GM03348 (cell line): ENCODE results near the gene FRRS1L.

Experiments
- DNase-seq: peaks from one replicate; pipeline ENCODE4 v3.0.0; 2012; ENCODE audit warnings: low spot score

Gene FRRS1L

GRCh38 chr9:109176386-109176785 lies 9.3 kb upstream of the FRRS1L start:
- DNase-seq: no peak

- DNase-seq: no peak
Measured at GRCh38 chr9:109172935-109173334, 5.9 kb upstream of the FRRS1L start.

GRCh38 chr9:109171926-109172325 lies 4.9 kb upstream of the FRRS1L start:
- no peak for DNase-seq

- DNase-seq: no peak
Measured at GRCh38 chr9:109168170-109168569, 1.1 kb upstream of the FRRS1L start.

DNA sequence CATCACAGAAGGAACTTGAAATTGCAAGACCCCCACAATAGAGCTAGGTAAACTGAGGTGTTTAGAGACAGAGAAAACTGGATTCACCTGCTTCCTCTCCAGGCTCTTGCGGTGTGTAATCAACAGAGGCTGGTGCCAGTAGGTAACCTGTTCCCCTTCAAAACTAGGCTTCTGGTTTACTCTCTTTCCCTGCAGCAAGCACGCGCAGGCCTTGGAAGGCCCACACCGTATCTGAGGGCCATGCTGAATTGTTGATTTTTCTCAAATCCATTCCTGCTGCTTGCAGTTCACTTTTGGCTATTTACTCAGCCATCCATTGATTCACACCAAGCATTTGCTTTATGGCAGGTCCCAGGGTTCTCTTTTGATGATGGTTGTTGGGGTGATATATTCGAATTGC lies 667 bp upstream of the FRRS1L start:
- DNase-seq: no peak

- DNase-seq: no peak
Measured at GRCh38 chr9:109166171-109166770, 778 bp downstream of the FRRS1L start.

DNA sequence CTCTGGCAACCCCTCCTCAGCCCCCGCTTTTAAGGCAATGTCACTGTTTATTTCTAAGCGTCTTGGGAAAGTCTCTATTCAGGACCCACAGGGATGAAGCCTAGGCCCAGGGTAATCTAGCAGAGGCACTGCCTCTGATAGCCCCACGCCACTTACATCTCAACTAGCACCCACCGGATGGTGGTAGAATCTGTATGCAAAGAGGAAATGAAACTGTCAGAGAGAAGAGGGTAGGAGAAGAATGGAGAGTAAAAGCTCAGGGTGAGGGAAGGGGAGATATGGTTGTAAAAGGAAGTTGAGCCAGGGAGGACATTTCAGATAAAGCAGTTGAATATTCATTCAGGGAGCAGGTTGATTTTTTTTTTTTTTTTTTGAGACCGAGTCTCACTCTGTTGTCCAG lies 3.0 kb downstream of the FRRS1L start:
- no peak for DNase-seq

DNA sequence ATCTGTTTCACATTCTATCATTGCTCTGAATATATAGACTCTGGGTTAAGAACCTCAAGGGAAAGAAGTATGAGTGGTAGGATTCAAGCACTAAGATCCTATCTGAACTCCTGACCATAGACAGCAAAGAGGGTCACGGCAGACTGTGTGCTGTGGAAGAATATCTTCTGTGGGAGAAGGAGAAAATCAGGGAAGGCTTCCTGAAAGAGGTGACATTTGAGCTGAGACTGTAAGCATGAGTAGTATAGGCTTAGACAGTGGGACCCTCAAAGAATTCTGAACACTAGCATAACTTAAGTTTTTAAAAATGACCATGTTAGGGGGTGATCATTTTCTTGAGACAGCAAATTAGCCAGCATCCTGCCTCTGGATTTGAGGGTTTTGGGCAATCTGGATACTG lies 3.9 kb downstream of the FRRS1L start:
- no peak for DNase-seq

- DNase-seq: no peak
Measured at GRCh38 chr9:109162677-109163076, 4.4 kb downstream of the FRRS1L start.

- no peak for DNase-seq
Measured at GRCh38 chr9:109161471-109161870, 5.6 kb downstream of the FRRS1L start.

DNA sequence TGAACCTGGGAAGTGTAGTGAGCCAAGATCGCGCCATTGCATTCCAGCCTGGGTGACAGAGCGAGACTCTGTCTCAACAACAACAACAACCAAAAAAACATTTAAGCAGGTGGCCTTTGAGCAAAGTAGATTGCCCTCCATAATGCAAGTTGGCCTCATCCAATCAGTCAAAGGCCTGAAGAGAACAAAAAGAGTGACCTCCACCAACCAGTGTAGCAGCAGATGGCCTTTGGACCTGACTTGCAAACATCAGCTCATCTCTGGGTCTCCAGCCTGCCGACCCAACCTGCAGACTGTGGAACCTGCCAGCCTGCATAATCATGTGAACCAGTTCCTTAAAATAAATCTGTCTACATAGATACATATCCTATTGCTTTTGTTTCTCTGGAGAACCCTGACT lies 7.5 kb downstream of the FRRS1L start:
- no peak for DNase-seq

DNA sequence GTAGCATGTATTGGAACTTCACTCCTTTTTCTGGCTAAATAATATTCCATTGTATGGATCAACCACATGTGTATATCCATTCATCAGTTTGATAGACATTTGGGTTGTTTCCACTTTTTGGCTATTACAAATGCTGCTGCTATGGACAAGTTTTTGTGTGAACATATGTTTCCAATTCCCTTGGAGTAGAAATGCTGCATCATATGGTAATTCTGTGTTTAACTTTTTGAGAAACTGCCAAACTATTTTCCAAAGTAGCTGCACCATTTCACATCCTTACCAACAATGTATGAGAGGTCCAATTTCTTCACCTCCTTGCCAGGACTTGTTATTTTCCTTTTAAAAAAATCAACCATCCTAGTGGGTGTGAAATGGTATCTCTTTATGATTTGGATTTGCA lies 8.4 kb downstream of the FRRS1L start:
- no peak for DNase-seq

GRCh38 chr9:109156708-109157107 lies 10.3 kb downstream of the FRRS1L start:
- no peak for DNase-seq

DNA sequence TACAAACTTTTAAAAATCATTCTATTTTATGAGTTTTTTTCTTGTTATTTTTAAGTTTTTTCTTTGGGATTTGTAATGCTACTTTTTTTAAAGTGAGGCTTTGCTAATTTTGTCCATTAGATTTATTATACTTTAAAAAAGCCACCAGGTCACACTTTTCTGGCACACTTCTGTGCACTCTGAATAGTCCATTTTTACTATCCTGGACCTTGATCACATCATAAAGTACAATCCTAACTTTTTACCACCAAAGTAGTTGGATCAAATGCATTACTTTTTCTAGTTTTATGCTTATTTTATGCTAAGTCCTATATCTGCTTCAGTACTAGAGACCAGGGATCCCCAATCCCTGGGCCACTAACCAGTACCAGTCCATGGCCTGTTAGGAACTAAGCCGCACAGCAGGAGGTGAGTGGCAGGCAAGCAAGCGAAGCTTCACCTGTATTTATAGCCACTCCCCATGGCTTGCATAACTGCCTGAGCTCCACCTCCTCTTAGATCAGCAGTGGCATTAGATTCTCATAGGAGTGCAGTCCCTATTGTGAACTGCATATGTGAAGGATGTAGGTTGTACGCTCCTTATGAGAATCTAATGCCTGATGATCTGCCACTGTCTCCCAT lies 16.0 kb downstream of the FRRS1L start:
- DNase-seq: no peak

DNA sequence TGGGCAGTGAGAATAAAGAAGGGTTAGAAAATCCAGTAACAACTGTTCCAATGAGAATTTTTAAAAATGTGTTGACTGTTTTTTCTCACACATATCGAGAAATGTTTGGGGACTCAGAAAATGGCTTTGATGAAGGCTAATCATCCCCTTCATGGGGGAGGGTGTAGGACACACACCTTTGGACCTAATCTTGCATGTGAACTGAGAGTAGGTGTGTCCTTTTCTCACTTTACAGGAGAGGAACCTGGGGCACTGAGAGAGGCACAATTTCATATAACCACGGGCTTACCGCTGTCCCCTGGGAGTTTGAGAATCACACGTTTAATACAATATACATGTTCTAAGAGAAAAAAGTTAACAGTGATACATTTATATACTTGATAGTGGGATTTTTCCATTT lies 17.3 kb downstream of the FRRS1L start:
- DNase-seq: no peak

DNA sequence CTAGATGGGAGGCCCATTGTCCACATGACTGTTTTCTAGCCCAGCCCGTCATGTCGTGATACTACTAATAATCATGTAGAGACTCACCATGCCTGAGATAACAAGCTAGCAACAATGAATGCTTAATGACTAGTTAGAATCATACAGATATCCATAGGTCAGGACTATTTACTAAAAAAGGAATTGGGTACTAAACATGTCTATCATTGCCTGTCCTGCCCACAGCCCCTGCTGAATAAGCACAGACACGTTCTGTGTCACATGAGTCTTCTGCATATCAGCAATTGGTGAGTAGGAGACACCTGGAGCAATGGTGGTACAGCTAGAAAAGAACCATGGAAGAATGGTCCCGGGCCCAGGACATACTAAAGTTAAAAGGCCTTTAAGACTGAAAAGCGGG lies 18.0 kb downstream of the FRRS1L start:
- DNase-seq: no peak

DNA sequence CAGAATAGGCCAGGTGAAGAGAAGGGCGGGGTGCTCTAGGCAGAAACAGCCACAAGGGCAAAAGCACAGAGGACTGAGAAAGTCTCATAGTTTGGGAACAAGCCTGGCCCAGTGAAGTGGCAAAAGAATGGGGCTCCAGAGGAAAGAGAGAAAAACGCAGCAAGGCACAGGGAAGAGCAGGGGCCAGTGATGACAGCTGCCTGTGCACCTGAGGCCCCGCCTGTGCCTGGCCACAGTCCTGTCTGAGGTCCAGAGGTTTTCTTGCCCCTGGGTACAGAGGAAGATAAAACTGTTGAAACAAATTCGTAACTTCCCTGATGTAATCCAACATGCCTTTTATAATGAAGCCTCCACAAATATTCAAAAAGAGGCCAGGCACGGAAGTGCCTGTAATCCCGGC lies 22.0 kb downstream of the FRRS1L start:
- no peak for DNase-seq

DNA sequence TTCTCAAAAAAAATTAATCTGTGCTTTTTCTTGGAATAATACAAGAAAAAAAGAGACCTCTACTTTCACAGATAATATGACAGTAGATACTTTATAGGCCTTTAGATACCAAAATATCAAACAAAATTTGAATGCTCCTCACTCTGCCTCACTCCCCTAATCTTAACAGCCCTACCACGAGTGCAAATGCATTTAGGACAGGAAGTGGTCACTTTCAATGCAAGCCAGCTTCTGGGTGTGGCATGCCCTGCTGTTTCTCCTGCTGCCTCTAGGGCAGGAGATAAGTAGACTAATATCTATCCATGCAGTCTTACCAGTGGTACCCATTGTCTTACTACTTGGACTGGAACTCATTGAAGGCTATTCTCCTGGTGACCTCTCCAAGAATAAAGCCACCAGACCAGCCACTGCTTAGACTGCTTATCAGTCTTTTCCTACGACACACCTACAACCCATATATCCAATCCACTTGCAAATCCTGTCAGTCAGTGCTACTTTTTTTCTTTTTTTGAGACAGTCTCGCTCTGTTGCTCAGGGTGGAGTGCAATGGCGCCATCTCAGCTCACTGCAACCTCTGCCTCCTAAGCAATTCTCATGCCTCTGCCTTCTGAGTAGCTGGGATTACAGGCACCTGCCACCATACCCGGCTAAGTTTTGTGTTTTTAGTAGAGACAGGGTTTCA lies 23.0 kb downstream of the FRRS1L start:
- DNase-seq: peak; percentile 30

DNA sequence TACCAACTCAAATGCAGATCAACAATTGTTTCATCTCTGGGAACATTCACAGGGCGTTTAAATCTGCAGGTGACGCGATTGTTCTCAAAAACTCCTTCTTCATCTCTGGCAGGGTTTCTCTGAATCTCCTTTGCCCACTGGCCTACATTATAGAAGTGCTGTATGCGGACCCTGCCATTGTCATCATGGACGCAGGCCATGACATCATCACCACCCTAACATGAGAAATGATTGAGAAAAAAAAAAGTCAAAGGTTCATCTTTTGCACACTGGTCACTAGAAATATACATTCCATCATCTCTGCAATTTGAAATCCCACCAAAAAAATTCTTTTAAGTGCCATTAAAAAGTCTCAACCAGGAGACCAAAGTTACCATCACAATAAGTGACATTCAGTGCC lies 25.7 kb downstream of the FRRS1L start:
- no peak for DNase-seq

- no peak for DNase-seq
Measured at GRCh38 chr9:109139851-109140250, 27.2 kb downstream of the FRRS1L start.

DNA sequence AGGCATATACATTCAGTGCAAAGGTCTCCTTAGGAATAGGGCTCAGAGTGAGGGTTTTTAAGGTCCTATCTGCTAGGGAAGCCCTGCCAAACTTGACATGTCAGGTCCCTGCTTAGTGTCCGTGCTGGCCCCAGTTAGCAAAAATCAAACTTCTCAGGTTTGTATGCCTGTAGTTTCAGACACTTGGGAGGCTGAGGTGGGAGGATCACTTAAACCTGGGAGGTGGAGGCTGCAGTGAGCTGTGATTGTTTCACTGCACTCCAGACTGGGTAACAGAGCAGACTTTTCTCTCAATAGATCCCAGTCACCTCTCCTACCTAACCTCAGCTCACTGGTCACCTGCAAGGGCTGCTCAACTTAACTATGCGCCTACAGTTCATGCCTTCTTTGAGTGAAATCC lies 28.6 kb downstream of the FRRS1L start:
- DNase-seq: no peak

- DNase-seq: no peak
Measured at GRCh38 chr9:109134167-109134578, 32.9 kb downstream of the FRRS1L start.

- DNase-seq: no peak
Measured at GRCh38 chr9:109133533-109133932, 33.5 kb downstream of the FRRS1L start.

DNA sequence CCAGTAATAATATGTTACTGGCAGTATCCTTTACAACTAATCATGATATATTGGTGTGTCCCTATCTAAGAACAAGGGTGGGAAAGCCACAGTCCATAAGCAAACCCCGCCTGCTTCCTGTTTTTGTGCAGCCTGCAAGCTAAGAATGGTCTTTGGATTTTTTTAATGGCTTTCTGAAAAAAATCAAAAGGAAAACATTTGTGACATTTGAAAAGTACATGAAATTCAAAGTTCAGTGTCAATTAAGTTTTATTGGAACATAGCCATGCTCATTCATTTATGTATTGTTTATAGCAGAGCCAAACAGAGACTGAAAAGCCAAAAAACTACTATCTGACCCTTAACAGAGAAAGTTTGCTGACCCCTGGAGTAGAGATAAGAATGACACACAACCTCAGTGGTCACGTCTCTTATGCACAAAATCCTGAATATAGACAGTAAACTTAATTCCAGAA lies 34.5 kb downstream of the FRRS1L start:
- DNase-seq: no peak
